Measurements from ENCODE around the gene POTEB.
"Not testable (repeated sequence)": the region's sequence is repeated elsewhere in the genome, so short reads cannot be mapped to it uniquely, and the experiment has no call there.

Gene POTEB

GRCh38 chr15:21877635-21878034 lies at the start of gene POTEB:
Gene POTEB, minus strand, starts transcription at chr15:21877735. Its CDS starts 489 bp downstream, at chr15:21877246.
- not testable (repeated sequence) for H3K9ac ChIP-seq (ENCODE audit: low read length); H3K27me3 ChIP-seq (ENCODE audit: control insufficient read depth, insufficient read depth, low read length); H3K27ac ChIP-seq (ENCODE audit: low read length); H3K4me3 ChIP-seq (ENCODE audit: low read length); H3K4me1 ChIP-seq (ENCODE audit: control insufficient read depth, low read depth, low read length); H3K36me3 ChIP-seq (ENCODE audit: control insufficient read depth, low read depth, low read length); H3K9me3 ChIP-seq (ENCODE audit: control insufficient read depth, low read depth, low read length)

GRCh38 chr15:21890955-21891354 lies 13.4 kb upstream of the POTEB start:
- not testable (repeated sequence) for H3K4me1 ChIP-seq (ENCODE audit: control insufficient read depth, low read depth, low read length); H3K36me3 ChIP-seq (ENCODE audit: control insufficient read depth, low read depth, low read length); H3K9me3 ChIP-seq (ENCODE audit: control insufficient read depth, low read depth, low read length); H3K4me3 ChIP-seq (ENCODE audit: low read length); H3K27me3 ChIP-seq (ENCODE audit: control insufficient read depth, insufficient read depth, low read length); H3K9ac ChIP-seq (ENCODE audit: low read length); H3K27ac ChIP-seq (ENCODE audit: low read length)

- not testable (repeated sequence) for H3K9ac ChIP-seq (ENCODE audit: low read length); H3K4me3 ChIP-seq (ENCODE audit: low read length); H3K27ac ChIP-seq (ENCODE audit: low read length); H3K4me1 ChIP-seq (ENCODE audit: control insufficient read depth, low read depth, low read length); H3K9me3 ChIP-seq (ENCODE audit: control insufficient read depth, low read depth, low read length); H3K27me3 ChIP-seq (ENCODE audit: control insufficient read depth, insufficient read depth, low read length); H3K36me3 ChIP-seq (ENCODE audit: control insufficient read depth, low read depth, low read length)
Observed at GRCh38 chr15:21889542-21889941, 12.0 kb upstream of the POTEB start.

- not testable (repeated sequence) for H3K9ac ChIP-seq (ENCODE audit: low read length); H3K27me3 ChIP-seq (ENCODE audit: control insufficient read depth, insufficient read depth, low read length); H3K4me3 ChIP-seq (ENCODE audit: low read length); H3K9me3 ChIP-seq (ENCODE audit: control insufficient read depth, low read depth, low read length); H3K27ac ChIP-seq (ENCODE audit: low read length); H3K36me3 ChIP-seq (ENCODE audit: control insufficient read depth, low read depth, low read length); H3K4me1 ChIP-seq (ENCODE audit: control insufficient read depth, low read depth, low read length)
Observed at GRCh38 chr15:21838831-21839230, 38.7 kb downstream of the POTEB start.
